ENCODE measurements around the gene MAPKAPK3. TPM values are rescaled to one million over a fixed set of nuclear protein-coding genes. Genes with fewer than 3 reads are reported as not detected.

Gene MAPKAPK3
- total and polyA plus RNA-seq, 2 of the 8 experiments (the other 6 are each of a cell fraction or from before 2014, with no cell fraction given), result 65.4 to 99.8 TPM

GRCh38 chr3:50599115-50599715 lies 17.7 kb upstream of the MAPKAPK3 start:
- Histone ChIP-seq H3K18ac (ENCODE audit: extremely low read depth, low read length) (no peak overlapping the region), H2AFZ (ENCODE audit: low read length) (no peak overlapping the region), H3K79me2 (ENCODE audit: control insufficient read depth in 1 of 2, insufficient read depth in 2 of 2, low read length in 2 of 2) (no peaks in the 10 kb centered on the region), H2AK5ac (ENCODE audit: low read depth, low read length) (no peak overlapping the region), H3K36me3 (ENCODE audit: control insufficient read depth in 2 of 4, insufficient read depth in 4 of 4, low read length in 3 of 4) (no peaks in the 10 kb centered on the region), H3K27me3 (replicated peaks in 1 of 4; ENCODE audit: control insufficient read depth in 3 of 4, extremely low read depth in 1 of 4, insufficient read depth in 3 of 4, low read length in 3 of 4) (peaks cover 0 to 2% (median 0%) of the 10 kb centered on the region in 4 experiments; a peak in 1 of 7 replicates), H3K4me2 (ENCODE audit: insufficient read depth in 1 of 2, low read depth in 2 of 2, low read length in 2 of 2) (no peak overlapping the region), H4K8ac (ENCODE audit: extremely low read depth, insufficient read depth, low read length) (no peak overlapping the region), H2BK120ac (replicated peaks; ENCODE audit: low read depth, low read length) (no peak overlapping the region), H3K9ac (replicated peaks in 1 of 4; ENCODE audit: extremely low read depth in 1 of 4, low read depth in 3 of 4, low read length in 3 of 4) (peak overlapping the region in 1 of 4 experiments; percentile 39; a peak in 1 of 7 replicates), H3K23me2 (ENCODE audit: low read depth, low read length) (no peaks in the 10 kb centered on the region), H2BK5ac (ENCODE audit: low read depth, low read length) (no peak overlapping the region), H3K23ac (ENCODE audit: insufficient read length) (no peak overlapping the region), H2BK15ac (ENCODE audit: low read length) (no peak overlapping the region), H3K14ac (ENCODE audit: insufficient read length) (no peak overlapping the region), H3K79me1 (ENCODE audit: low read depth, low read length) (no peaks in the 10 kb centered on the region), H2BK20ac (ENCODE audit: low read length) (no peak overlapping the region), H4K20me1 (replicated peaks in 1 of 2; ENCODE audit: control insufficient read depth in 1 of 2, insufficient read depth in 2 of 2, low read length in 2 of 2) (peaks cover 0 to 3% of the 10 kb centered on the region in 2 experiments), H4K5ac (ENCODE audit: insufficient read length, low read depth, low read length) (no peak overlapping the region), H3K4ac (replicated peaks; ENCODE audit: insufficient read length, low read depth, low read length) (no peak overlapping the region), H3K9me3 (ENCODE audit: insufficient read depth in 2 of 2, low read depth in 1 of 2, low read length in 1 of 2) (no peaks in the 10 kb centered on the region), H3K4me1 (replicated peaks in 1 of 4; ENCODE audit: control insufficient read depth in 3 of 4, insufficient read depth in 4 of 4, low read length in 3 of 4) (no peaks in the 10 kb centered on the region), H3K4me3 (ENCODE audit: extremely low read depth in 1 of 4, insufficient read depth in 2 of 4, low read depth in 3 of 4, low read length in 4 of 4) (no peak overlapping the region), H3K56ac (replicated peaks; ENCODE audit: insufficient read length, low read depth, low read length) (no peak overlapping the region), H2BK12ac (ENCODE audit: low read depth, low read length) (no peak overlapping the region), H4K91ac (replicated peaks; ENCODE audit: insufficient read length, low read length) (no peak overlapping the region), H3K27ac (ENCODE audit: low read depth, low read length) (no peak overlapping the region)
- DNase-seq (ENCODE audit: low read depth in 1 of 2, low spot score in 2 of 2), result no peak
- WGBS, 2 experiments (ENCODE audit: extremely low coverage in 1 of 2, insufficient coverage in 1 of 2, insufficient read length in 1 of 2, insufficient replicate concordance in 2 of 2, low coverage in 1 of 2, low lambda C conversion rate in 2 of 2, missing lambda C conversion rate in 1 of 2), result 85% methylated on average over 6 of the region's 6 CpGs; no CpG with 5 or more reads in 1 of the 2 experiments
- CTCF ChIA-PET (ENCODE audit: partially characterized antibody), result interaction anchor here (0.8 to 50.4 kb wide), 6 partner anchors 9 to 51 kb away, joined by 3 to 1262 read pairs (median 14); partner anchors contain the start of genes C3orf18, DOCK3, HEMK1 and MAPKAPK3
- no peak for FAIRE-seq
- POLR2A ChIA-PET (ENCODE audit: partially characterized antibody), result interaction anchor here (0.5 to 2.0 kb wide), 5 partner anchors 9 to 28 kb away, joined by 3 to 5 read pairs (median 3); partner anchors contain the start of gene CISH
- TF ChIP-seq RNF2 (IDR thresholded peaks at IDR 0.05; ENCODE audit: borderline replicate concordance, low read depth, low read length, missing control alignments, poor library complexity, severe bottlenecking), result no peak
- no peak for TF ChIP-seq HDAC2 (IDR thresholded peaks at IDR 0.05; ENCODE audit: borderline replicate concordance in 1 of 2, low read depth in 2 of 2, low read length in 2 of 2)
- TF ChIP-seq RAD21 (IDR thresholded peaks at IDR 0.05 in 1 of 2, conservative IDR thresholded peaks at IDR 0.05 in 1 of 2; ENCODE audit: low read depth in 2 of 2, low read length in 2 of 2), result no peak
- TF ChIP-seq CHD1 (IDR thresholded peaks at IDR 0.05; ENCODE audit: low read depth, low read length), result no peak
- no peak for TF ChIP-seq MAX (IDR thresholded peaks at IDR 0.05)
- no peak for TF ChIP-seq HDAC6 (IDR thresholded peaks at IDR 0.05; ENCODE audit: low read depth, low read length)
- TF ChIP-seq ZNF274 (IDR thresholded peaks at IDR 0.05; ENCODE audit: borderline replicate concordance, extremely low read depth, low read length), result no peak
- TF ChIP-seq SRF (IDR thresholded peaks at IDR 0.05; ENCODE audit: low read depth, low read length), result no peak
- no peak for TF ChIP-seq YY1 (IDR thresholded peaks at IDR 0.05; ENCODE audit: low read depth, low read length)
- TF ChIP-seq RXRA (IDR thresholded peaks at IDR 0.05; ENCODE audit: insufficient read depth, low read depth, low read length), result no peak
- TF ChIP-seq JUND (IDR thresholded peaks at IDR 0.05; ENCODE audit: low read length), result no peak
